ENCODE data around the gene SLIT3. TPM values are rescaled to one million over a fixed set of nuclear protein-coding genes. Genes with fewer than 3 reads are reported as not detected.

The SLIT3 gene
- total RNA-seq, 1 donor from 2014 or later: 3.2 TPM

- Mint-ChIP-seq H3K27ac (ENCODE audit: unreplicated experiment) (no peak overlapping the region), H3K36me3 (ENCODE audit: low read depth, unreplicated experiment) (no peaks in the 10 kb centered on the region), H3K4me3 (ENCODE audit: unreplicated experiment) (no peak overlapping the region), H3K27me3 (ENCODE audit: unreplicated experiment) (no peaks in the 10 kb centered on the region), H3K9me3 (ENCODE audit: unreplicated experiment) (no peaks in the 10 kb centered on the region), H3K4me1 (ENCODE audit: unreplicated experiment) (peaks cover 5% of the 10 kb centered on the region)
- TF ChIP-seq, protein P1, sequence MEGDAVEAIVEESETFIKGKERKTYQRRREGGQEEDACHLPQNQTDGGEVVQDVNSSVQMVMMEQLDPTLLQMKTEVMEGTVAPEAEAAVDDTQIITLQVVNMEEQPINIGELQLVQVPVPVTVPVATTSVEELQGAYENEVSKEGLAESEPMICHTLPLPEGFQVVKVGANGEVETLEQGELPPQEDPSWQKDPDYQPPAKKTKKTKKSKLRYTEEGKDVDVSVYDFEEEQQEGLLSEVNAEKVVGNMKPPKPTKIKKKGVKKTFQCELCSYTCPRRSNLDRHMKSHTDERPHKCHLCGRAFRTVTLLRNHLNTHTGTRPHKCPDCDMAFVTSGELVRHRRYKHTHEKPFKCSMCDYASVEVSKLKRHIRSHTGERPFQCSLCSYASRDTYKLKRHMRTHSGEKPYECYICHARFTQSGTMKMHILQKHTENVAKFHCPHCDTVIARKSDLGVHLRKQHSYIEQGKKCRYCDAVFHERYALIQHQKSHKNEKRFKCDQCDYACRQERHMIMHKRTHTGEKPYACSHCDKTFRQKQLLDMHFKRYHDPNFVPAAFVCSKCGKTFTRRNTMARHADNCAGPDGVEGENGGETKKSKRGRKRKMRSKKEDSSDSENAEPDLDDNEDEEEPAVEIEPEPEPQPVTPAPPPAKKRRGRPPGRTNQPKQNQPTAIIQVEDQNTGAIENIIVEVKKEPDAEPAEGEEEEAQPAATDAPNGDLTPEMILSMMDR (IDR thresholded peaks at IDR 0.05; ENCODE audit: unreplicated experiment): no peak
- no peak for DNase-seq (ENCODE audit: low spot score)
These were observed 415.4 kb downstream of the SLIT3 start for GRCh38 chr5:168885324-168886120.

DNA sequence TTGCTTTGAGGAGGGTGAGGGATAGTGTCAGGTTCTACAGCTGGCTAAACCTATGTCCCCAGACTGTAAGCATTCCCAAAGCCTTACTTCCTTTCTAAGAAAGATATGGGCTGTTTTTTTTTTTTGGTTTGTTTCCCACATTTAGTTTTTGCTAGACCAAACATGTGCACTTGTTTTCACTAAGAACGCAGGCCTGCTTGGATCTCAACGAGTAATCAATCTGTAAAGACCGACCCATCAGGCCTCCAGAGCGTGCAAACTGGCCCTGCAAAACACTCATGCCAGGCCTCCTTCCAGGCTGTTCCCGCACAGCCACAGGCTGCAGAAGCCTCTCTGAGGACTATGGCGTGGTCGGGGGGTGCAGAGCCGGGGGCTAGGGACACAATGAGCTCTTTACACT is 416.9 kb downstream of the SLIT3 start:
- Mint-ChIP-seq H3K36me3 (ENCODE audit: low read depth, unreplicated experiment) (no peaks in the 10 kb centered on the region), H3K27ac (ENCODE audit: unreplicated experiment) (no peak overlapping the region), H3K27me3 (ENCODE audit: unreplicated experiment) (peaks cover 3% of the 10 kb centered on the region), H3K9me3 (ENCODE audit: unreplicated experiment) (no peaks in the 10 kb centered on the region), H3K4me1 (ENCODE audit: unreplicated experiment) (peaks cover 17% of the 10 kb centered on the region), H3K4me3 (ENCODE audit: unreplicated experiment) (no peak overlapping the region)
- TF ChIP-seq, protein P1 (IDR thresholded peaks at IDR 0.05; ENCODE audit: unreplicated experiment): no peak
- DNase-seq (ENCODE audit: low spot score): no peak

DNA sequence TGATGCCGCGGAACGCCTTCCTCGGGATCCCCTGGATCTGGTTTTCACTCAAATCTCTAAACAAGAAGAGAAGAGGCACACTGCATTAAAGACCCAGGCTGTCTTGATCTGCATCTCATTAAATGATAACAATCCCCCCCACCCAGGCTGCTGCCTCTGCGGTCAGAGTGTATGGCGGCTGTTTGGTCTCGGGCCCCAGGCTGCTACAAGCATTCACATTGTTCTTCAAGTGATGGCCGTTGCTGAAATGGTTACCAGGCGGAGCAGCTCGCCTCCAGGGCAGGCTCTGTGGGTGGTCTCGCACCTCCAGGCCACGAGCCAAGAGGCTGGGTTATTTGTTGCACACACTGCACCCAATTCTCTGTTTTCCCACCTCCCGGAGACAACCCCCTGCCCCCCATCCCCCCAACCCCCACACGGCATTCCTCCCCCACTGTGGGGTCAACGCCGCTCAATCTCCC is 417.6 kb downstream of the SLIT3 start:
- DNase-seq (ENCODE audit: low spot score): no peak
- H3K4me3 Mint-ChIP-seq (ENCODE audit: unreplicated experiment): no peak overlapping the region
- H3K27me3 Mint-ChIP-seq (ENCODE audit: unreplicated experiment): peaks cover 3% of the 10 kb centered on the region
- TF ChIP-seq, protein P1 (IDR thresholded peaks at IDR 0.05; ENCODE audit: unreplicated experiment): no peak
- H3K9me3 Mint-ChIP-seq (ENCODE audit: unreplicated experiment): no peaks in the 10 kb centered on the region
- peaks cover 19% of the 10 kb centered on the region for H3K4me1 Mint-ChIP-seq (ENCODE audit: unreplicated experiment)
- H3K27ac Mint-ChIP-seq (ENCODE audit: unreplicated experiment): no peak overlapping the region
- no peaks in the 10 kb centered on the region for H3K36me3 Mint-ChIP-seq (ENCODE audit: low read depth, unreplicated experiment)

GRCh38 chr5:168882283-168882682 is 418.7 kb downstream of the SLIT3 start:
- no peaks in the 10 kb centered on the region for H3K9me3 Mint-ChIP-seq (ENCODE audit: unreplicated experiment)
- TF ChIP-seq, protein P1 (IDR thresholded peaks at IDR 0.05; ENCODE audit: unreplicated experiment): no peak
- no peak overlapping the region for H3K4me3 Mint-ChIP-seq (ENCODE audit: unreplicated experiment)
- H3K27ac Mint-ChIP-seq (ENCODE audit: unreplicated experiment): no peak overlapping the region
- no peaks in the 10 kb centered on the region for H3K36me3 Mint-ChIP-seq (ENCODE audit: low read depth, unreplicated experiment)
- DNase-seq (ENCODE audit: low spot score): no peak
- H3K27me3 Mint-ChIP-seq (ENCODE audit: unreplicated experiment): peaks cover 3% of the 10 kb centered on the region
- peaks cover 21% of the 10 kb centered on the region for H3K4me1 Mint-ChIP-seq (ENCODE audit: unreplicated experiment)

DNA sequence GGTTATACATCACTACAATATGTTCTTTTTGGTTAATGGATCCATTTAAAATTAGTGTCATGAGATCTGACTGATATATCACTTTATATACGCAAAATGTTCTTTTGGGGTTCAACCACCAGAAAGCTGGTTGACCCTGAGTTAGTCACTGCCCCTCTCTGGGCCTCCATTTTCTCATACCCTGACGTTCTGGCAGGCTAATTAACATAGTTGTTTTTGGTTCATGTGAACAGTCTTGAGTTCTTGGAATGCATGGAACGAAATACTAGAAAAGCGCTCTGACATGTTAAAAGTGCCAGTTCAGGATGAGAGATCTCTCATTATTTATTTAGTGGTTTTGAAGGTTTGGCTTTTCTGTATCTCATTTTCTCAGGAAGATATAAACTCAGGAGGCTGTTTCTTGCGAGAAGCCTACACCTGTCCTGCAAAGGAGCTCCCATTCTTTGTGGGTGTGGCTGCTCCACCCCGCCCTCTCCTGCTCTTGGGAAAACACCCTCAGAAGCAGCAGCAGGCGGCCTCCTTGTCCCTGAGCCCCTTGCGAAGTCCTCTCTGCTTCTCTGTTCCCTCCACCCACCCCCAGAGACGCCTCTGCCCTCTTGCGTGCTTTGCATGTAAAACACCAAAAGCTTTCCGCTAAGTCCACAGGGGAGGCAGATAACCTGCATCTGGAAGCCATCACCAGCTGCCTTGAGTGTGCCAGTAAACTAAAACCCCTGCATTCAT is 419.4 kb downstream of the SLIT3 start:
- H3K9me3 Mint-ChIP-seq (ENCODE audit: unreplicated experiment): no peaks in the 10 kb centered on the region
- peaks cover 26% of the 10 kb centered on the region for H3K4me1 Mint-ChIP-seq (ENCODE audit: unreplicated experiment)
- H3K36me3 Mint-ChIP-seq (ENCODE audit: low read depth, unreplicated experiment): no peaks in the 10 kb centered on the region
- H3K27ac Mint-ChIP-seq (ENCODE audit: unreplicated experiment): no peak overlapping the region
- H3K27me3 Mint-ChIP-seq (ENCODE audit: unreplicated experiment): peaks cover 3% of the 10 kb centered on the region
- no peak for DNase-seq (ENCODE audit: low spot score)
- H3K4me3 Mint-ChIP-seq (ENCODE audit: unreplicated experiment): no peak overlapping the region
- TF ChIP-seq, protein P1 (IDR thresholded peaks at IDR 0.05; ENCODE audit: unreplicated experiment): no peak
